Urinary bladder (tissue), 4 donors: ENCODE results near the gene IGHMBP2. TPM values are rescaled to one million over a fixed set of nuclear protein-coding genes. Genes with fewer than 3 reads are reported as not detected.
"Not testable (repeated sequence)": the region's sequence is repeated elsewhere in the genome, so short reads cannot be mapped to it uniquely, and the experiment has no call there.

Source experiments
- DNase-seq: peaks from one replicate; pipeline ENCODE4 v3.0.0-alpha.2; 2015; ENCODE audit errors: extremely low spot score
- H3K27ac ChIP-seq: one replicate; pipeline ENCODE4 v1.5.1; 2013; ENCODE audit warnings: low read depth, mild to moderate bottlenecking, moderate library complexity
- H3K36me3 ChIP-seq: one replicate; pipeline ENCODE4 v1.6.1; 2013; ENCODE audit warnings: mild to moderate bottlenecking, moderate library complexity; ENCODE audit not compliant: insufficient read depth
- H3K4me1 ChIP-seq: one replicate; pipeline ENCODE4 v1.6.1; 2013; ENCODE audit warnings: mild to moderate bottlenecking, moderate library complexity; ENCODE audit not compliant: insufficient read depth
- H3K4me3 ChIP-seq: one replicate; pipeline ENCODE4 v1.5.1; 2013; ENCODE audit warnings: low read depth, low read length
- WGBS: extraction: QIAGEN DNeasy Blood & Tissue Kit; methylation state at CpG from one replicate; pipeline ENCODE4 v1.1.7; 2013; 5-methylcytosine and 5-hydroxymethylcytosine counted together
- polyA plus RNA-seq: library from polyadenylated mRNA; stranded (reverse); fragments of 200-250 nt; gene quantifications from one replicate; pipeline ENCODE4 v1.2.3, GENCODE V29; 2013
- total RNA-seq: library from RNA; depleted of rRNA; stranded (reverse); fragments of >200 nt; gene quantifications from one replicate; pipeline ENCODE4 v1.2.3, GENCODE V29; 2014
- donor health status: healthy with polysubstance abuse.
- donor health status: healthy.

IGHMBP2 gene
- 9.1 TPM for total RNA-seq
- 15.3 TPM for polyA plus RNA-seq

- under 1% methylated on average over 78 of the region's 78 CpGs for WGBS
- Histone ChIP-seq H3K4me1 (peaks cover 3% of the 10 kb centered on the region), H3K27ac (peak within 1 kb of the TSS; percentile 44), H3K4me3 (peak within 1 kb of the TSS; percentile 63), H3K36me3 (no peaks in the 10 kb centered on the region)
- DNase-seq = no peak
Observed at GRCh38 chr11:68903288-68904247, at the start of gene IGHMBP2, which contains the start of gene MRPL21. Gene IGHMBP2 (plus strand): TSS chr11:68903891. CDS start chr11:68903953, 62 bp downstream. Gene MRPL21 (minus strand): TSS chr11:68903832. CDS start chr11:68903810, 22 bp downstream.

- 12% methylated on average over 42 of the region's 42 CpGs for WGBS
- Histone ChIP-seq H3K4me3 (no peak overlapping the region), H3K27ac (no peak overlapping the region), H3K36me3 (no peaks in the 10 kb centered on the region), H3K4me1 (no peaks in the 10 kb centered on the region)
- DNase-seq = no peak
Observed at GRCh38 chr11:68854273-68854958, 49.3 kb upstream of the IGHMBP2 start.

- WGBS = 5% methylated on average over 62 of the region's 62 CpGs
- Histone ChIP-seq H3K4me3 (peak overlapping the region; percentile 27), H3K27ac (no peak overlapping the region), H3K4me1 (no peaks in the 10 kb centered on the region), H3K36me3 (no peaks in the 10 kb centered on the region)
- DNase-seq = no peak
Observed at GRCh38 chr11:68855205-68855981, 48.3 kb upstream of the IGHMBP2 start.

DNA sequence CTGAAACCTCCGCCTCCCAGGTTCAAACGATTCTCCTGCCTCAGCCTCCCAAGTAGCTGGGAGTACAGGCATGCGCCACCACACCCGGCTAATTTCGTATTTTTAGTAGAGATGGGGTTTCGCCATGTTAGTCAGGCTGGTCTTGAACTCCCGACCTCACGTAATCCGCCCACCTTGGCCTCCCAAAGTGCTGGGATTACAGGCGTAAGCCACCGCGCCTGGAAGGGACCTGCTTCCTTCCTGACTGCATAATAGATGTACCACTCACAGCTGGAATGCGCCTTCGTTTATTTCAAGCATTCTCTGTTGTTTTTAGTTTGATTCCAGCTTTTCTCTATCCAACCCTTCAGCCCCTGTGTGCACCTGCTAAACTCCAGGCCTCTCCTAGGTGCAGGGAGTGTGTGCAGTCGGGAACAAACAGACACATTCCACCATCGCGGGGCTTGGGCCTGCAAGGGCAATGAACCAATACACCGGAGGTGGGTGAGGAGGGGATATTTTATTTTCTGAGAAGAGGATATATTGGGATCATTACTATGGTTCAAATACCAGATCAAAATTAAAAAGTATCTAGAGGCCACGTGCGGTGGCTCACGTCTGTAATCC, 47.2 kb upstream of the IGHMBP2 start:
- not testable (repeated sequence) for H3K36me3 ChIP-seq, H3K4me1 ChIP-seq, H3K4me3 ChIP-seq, DNase-seq, H3K27ac ChIP-seq
- 93% methylated on average over 21 of the region's 21 CpGs for WGBS

DNA sequence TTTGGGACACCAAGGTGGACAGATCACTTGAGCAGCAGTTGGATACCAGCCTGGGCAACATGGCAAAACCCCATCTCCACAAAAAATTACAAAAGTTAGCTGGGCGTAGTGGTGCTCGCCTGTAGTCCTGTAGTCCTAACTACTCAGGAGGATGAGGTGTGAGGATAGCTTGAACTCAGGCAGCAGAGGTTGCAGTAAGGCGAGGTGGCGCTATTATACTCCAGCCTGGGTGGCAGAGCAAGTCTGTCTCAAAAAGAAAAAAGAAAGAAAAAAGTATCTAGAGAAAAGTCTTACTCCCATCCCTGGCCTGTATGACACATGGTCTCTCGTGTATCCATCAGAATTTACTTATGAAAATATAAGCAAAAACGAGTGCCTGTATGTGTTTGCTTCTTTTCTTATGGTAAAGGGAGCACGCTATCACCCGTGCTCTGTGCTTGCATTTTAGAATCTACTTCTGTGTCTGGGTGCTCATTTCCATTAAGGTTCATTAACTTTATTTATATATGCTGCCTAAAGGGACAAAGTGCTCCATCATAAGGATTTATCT, 46.6 kb upstream of the IGHMBP2 start:
- WGBS = 91% methylated on average over 8 of the region's 8 CpGs
- H3K4me3 ChIP-seq = no peak overlapping the region
- no peak for DNase-seq
- H3K27ac ChIP-seq = no peak overlapping the region
- no peaks in the 10 kb centered on the region for H3K36me3 ChIP-seq
- H3K4me1 ChIP-seq = no peaks in the 10 kb centered on the region

DNA sequence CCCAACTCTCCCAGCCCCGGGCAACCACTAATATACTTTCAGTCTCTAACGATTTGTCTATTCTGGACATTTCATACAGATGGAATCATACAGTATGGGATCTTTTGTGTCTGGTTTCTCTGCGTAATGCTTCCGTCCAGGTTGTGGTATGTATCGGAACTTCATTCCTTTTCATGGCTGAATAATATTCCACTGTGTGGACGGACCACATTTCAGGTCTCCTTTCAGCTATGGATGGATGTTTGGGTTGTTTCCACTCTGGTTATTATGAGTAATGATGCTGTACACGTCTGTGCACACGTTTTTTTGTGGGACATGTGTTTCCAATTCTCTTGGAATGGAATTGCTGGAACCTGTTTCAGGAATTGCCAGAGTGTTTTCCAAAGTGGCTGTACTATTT, 44.6 kb upstream of the IGHMBP2 start:
- Histone ChIP-seq H3K4me1 (no peaks in the 10 kb centered on the region), H3K4me3 (no peak overlapping the region), H3K27ac (no peak overlapping the region), H3K36me3 (no peaks in the 10 kb centered on the region)
- 82% methylated on average over 8 of the region's 8 CpGs for WGBS
- DNase-seq = no peak

- no peak overlapping the region for H3K4me3 ChIP-seq
- no peaks in the 10 kb centered on the region for H3K4me1 ChIP-seq
- H3K27ac ChIP-seq = no peak overlapping the region
- DNase-seq = no peak
- no peaks in the 10 kb centered on the region for H3K36me3 ChIP-seq
- WGBS = 85% methylated on average over 6 of the region's 6 CpGs
Observed at GRCh38 chr11:68862421-68862820, 41.3 kb upstream of the IGHMBP2 start.

- no peak overlapping the region for H3K4me3 ChIP-seq
- H3K4me1 ChIP-seq = no peaks in the 10 kb centered on the region
- DNase-seq = no peak
- WGBS = 88% methylated on average over 3 of the region's 3 CpGs
- no peak overlapping the region for H3K27ac ChIP-seq
- H3K36me3 ChIP-seq = no peaks in the 10 kb centered on the region
Observed at GRCh38 chr11:68863553-68864265, 40.0 kb upstream of the IGHMBP2 start.

DNA sequence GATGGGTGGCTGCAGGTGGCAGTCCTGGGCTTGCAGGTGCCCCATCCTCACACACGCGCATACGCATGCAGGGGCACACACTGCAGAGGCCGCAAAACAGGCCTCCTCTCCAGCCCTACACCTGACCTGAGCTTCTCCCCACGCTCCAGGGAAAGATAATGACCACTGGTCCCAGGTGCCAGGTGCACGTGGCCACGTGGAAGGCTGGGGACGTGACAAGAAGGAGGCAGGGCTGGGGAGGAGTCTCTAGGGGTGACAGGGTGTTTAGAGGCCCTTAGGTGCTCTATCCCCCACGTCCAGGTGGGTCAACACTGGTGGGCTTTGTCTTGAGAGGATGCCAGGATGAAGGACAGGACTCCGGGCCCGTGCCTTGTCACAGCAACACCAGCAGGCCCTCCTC, 38.5 kb upstream of the IGHMBP2 start:
- Histone ChIP-seq H3K27ac (no peak overlapping the region), H3K4me1 (no peaks in the 10 kb centered on the region), H3K36me3 (no peaks in the 10 kb centered on the region), H3K4me3 (no peak overlapping the region)
- DNase-seq = no peak
- 89% methylated on average over 11 of the region's 11 CpGs for WGBS

GRCh38 chr11:68867066-68867465, 36.6 kb upstream of the IGHMBP2 start:
- no peak for DNase-seq
- no peak overlapping the region for H3K27ac ChIP-seq
- H3K36me3 ChIP-seq = no peaks in the 10 kb centered on the region
- WGBS = 89% methylated on average over 6 of the region's 6 CpGs
- H3K4me3 ChIP-seq = no peak overlapping the region
- no peaks in the 10 kb centered on the region for H3K4me1 ChIP-seq

- Histone ChIP-seq H3K4me1 (no peaks in the 10 kb centered on the region), H3K36me3 (no peaks in the 10 kb centered on the region)
- DNase-seq = no peak
Observed at GRCh38 chr11:68868221-68868835, 35.4 kb upstream of the IGHMBP2 start.

DNA sequence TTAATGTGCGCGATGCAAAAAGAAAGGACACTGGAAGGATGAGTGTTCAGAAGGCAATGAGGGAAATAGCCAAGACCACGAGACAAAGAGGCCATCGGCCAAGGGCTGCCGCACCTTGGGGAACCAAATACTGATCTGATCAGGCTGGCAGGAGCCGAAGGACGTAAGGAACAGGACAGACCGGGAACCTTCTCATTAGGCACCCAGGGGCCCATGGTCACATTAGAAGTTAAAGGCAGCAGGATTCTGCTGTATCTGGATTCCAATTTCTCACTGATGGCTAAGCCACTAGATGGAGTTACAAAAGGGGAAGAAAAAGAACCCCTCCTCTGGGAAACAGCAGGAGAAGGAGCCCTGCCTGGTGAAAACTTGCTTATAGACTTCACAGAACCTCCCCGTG, 33.2 kb upstream of the IGHMBP2 start:
- Histone ChIP-seq H3K4me1 (no peaks in the 10 kb centered on the region), H3K27ac (no peak overlapping the region)
- no peak for DNase-seq

More at GRCh38 chr11:68868221-68868835, 35.4 kb upstream of the IGHMBP2 start:
- Histone ChIP-seq H3K4me3 (no peak overlapping the region), H3K27ac (no peak overlapping the region)
- WGBS = 93% methylated on average over 18 of the region's 18 CpGs

More for the DNA sequence above, 33.2 kb upstream of the IGHMBP2 start:
- 37% methylated on average over 9 of the region's 9 CpGs for WGBS
- Histone ChIP-seq H3K36me3 (no peaks in the 10 kb centered on the region), H3K4me3 (no peak overlapping the region)
